ENCODE results near the gene MYO5B.
A peak's percentile ranks its signal among the peaks of the same experiment; 100 is the strongest.
"Not testable (repeated sequence)": the region's sequence is repeated elsewhere in the genome, so short reads cannot be mapped to it uniquely, and the experiment has no call there.

Gene MYO5B

DNA sequence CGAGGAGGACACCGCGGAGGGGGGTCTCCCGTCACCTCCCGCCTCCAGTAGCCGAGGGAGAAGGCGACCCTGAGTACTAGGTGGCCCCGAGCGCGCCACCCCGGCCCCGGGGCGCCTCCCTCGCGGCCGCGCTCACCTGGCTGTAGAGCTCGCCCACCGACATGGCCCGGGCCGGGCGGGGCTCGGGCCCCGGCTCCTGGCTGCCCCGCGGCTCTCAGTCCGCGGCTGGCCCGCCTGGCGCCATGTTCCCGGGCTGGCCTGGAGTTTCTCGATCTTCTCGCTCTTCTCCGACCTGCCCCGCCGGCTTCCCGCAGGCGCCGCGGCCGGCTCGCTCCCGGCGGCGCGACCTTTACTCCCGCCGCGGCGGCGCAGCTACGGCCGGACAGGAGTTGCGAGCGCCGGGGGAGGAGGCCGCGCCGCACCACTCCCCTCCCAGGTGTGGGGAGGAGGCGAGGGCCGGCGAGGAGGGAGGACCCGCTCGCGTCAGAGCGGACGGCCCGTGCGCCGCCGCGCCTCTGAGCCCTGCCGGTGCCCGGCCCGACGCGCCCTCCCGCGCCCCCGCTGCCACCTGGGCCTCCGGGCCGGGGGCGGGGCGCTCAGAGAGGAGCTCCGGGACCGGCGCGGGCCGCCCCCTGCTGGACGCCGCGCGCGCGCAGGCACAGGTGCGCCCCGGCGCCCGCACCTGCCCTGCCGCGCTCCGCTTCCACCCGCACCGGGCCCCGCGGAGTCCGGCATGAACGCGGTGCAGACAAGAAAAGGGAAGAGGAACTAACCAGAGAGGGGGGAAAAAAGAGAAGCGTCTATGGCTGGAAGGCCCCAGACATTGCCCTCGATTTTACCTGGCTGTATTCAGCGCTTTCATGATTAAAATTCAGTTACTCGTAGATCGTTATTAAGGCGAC lies at the start of gene MYO5B:
TSS of gene MYO5B (minus strand) at position 517 of the 902 bp plus-strand sequence. CDS start at position 163, 354 bp downstream.
- DNase-seq, result peak; percentile 38 to 49

DNA sequence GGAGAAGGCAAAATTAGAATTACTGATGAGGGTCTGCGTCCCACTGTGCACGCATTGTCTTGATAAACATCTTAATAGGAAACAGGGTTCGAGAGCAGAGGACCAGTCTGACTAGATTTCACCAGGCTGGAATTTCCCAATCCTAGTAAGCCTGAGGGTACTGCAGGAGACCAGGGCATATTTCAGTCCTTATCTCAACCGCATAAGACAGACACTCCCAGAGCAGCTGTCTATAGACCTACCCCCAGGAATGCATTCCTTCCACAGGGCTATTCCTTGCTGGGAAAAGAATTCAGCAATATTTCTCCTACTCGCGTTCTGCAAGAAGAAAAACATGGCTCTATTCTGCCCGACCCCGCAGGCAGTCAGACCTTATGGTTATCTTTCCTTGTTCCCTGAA lies 46.8 kb upstream of the MYO5B start:
- DNase-seq, result not testable (repeated sequence)

DNA sequence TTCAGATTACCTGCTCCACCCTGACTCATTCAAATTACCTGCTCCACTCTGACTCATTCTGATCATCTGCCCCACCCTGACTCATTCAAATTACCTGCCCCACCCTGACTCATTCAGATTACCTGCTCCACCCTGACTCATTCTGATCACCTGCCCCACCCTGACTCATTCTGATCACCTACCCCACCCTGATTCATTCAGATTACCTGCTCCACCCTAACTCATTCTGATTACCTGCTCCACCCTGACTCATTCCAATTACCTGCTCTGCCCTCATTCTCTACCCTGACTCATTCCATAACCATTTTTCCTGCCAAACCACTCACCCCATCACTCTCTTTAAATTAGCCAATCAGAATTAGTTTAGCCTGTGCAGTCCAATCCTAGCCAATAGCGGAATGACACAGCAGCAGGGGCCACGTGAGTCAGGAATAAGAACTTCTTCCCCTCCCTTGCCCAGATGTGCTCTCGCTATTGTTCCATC lies 45.2 kb upstream of the MYO5B start:
- DNase-seq, result no peak

DNA sequence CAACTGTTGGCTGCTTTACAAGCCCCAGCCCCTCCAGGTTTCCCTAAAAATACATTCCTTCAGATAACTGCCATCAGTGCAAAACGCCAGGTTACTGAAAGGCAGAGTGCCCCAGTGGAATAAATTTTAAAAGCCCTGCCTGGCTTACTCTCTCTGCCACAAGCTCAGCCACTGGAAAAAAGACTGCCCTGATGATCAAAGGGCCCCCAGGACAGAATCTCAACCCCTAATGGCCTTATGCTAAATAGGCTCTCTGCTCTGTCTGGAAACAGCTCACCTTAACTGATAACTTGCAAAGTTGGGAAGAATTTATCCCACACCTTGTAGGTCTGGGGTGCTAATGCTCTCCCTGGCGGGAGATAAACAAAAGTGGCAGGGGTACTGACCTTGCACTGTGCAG lies 37.5 kb upstream of the MYO5B start:
- DNase-seq, result no peak

DNA sequence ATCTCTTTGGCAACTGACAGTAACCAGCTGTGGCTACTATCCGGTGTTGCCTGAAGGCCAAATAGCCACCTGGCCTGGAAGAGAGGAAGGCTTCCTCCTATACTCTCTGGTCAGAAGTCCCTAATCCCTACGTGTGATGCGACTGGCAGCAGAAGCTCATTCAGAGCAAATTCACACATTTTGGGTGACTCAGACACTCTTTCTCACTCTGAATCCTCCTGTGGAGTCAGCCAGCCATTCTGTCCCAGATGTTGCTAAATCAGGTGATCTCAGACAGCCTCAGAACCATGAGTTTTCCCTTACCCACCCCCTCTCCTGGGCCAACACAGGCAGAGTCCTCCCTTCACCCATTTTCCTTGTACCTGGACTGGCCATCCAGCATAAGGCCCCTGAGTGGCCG lies 36.7 kb upstream of the MYO5B start:
- no peak for DNase-seq

DNA sequence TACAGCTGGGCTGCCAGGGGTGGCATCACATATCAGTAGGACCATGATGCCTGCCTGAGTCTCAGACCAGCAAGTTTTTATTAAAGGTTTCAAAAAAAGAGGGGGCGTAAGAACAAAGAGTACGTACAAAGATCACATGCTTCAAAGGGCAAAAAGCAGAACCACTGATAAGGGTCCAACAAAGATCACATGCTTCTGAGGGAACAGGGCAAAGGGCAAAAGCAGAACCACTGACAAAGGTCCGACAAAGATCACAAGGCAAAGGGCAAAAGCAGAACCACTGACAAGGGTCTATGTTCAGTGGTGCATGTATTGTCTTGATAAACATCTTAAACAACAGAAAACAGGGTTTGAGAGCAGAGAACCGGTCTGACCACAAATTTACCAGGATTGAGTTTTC lies 25.3 kb upstream of the MYO5B start:
- DNase-seq, result not testable (repeated sequence)

DNA sequence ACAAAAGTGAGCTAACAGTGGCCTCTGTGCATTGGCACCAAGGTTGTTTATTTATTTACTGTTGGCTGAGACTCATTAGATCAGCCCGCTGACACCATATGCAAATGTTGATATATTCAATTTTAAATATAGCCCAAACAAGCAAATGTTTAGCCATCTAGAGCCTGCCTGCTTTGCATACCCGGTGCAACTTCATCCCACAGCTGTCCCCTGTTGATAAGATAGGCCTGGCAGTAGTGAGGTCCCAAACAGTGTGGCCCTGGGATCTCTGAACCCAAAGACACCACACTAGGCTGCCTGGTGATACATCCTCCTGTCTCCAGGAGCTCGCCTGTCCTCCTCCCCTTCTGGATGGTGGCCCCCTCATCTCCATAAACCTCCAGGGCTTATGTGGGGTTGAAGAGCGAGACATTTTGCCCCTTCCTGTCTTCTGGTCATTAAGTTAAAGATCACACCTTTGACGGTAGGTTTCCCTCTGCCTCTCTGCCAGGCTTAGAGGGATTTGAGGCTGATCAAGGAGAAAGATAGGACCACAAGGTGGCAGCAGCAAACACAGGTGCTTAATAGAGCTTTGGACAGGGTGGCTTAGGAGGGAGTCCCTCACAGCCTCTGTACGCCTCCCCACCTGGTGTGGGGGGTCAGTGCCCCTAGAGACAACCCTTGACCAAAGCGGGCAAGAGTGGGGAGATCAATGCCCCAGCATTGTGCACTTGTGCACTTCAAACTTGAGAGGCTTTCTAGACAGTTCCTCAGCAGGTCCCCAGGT lies 23.7 kb upstream of the MYO5B start:
- peak; percentile 2 to 42 for DNase-seq

DNA sequence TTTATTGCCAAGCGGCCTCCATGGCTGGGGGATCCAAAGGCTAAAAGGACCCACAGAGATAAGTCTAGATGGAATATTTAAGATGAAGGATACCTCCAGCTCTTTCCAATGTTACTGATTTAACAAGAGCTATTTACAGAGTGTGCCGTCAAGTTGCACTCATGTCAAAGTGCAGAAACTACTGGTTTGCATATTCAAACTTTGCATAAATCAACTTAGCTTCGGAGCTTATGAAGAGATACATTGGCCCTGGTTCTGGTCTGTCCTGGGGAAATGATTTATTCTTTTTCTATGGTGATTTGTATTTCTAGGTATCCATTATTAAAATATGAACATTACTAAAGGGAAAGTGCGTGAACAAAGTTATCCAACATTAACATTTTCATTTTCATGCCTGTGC lies 14.4 kb upstream of the MYO5B start:
- no peak for DNase-seq

DNA sequence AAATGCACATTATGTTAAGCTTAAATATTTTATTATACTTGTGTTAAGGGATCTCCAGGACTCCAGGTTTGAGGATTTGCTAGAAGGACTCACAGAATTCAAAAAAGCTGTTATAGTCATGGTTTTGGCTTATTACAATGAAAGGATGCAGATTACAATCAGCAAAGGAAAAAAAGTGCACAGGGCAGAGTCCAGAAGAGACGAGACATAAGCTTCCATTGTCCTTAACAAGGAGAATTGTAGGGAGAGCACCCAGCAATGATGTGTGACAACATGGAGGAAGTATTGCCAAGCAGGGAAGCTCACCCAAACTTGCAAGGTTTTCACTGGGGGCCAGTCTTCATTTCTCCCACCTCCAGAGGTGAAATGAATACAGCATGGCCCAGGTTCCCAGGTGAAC lies 12.8 kb upstream of the MYO5B start:
- DNase-seq, result no peak

DNA sequence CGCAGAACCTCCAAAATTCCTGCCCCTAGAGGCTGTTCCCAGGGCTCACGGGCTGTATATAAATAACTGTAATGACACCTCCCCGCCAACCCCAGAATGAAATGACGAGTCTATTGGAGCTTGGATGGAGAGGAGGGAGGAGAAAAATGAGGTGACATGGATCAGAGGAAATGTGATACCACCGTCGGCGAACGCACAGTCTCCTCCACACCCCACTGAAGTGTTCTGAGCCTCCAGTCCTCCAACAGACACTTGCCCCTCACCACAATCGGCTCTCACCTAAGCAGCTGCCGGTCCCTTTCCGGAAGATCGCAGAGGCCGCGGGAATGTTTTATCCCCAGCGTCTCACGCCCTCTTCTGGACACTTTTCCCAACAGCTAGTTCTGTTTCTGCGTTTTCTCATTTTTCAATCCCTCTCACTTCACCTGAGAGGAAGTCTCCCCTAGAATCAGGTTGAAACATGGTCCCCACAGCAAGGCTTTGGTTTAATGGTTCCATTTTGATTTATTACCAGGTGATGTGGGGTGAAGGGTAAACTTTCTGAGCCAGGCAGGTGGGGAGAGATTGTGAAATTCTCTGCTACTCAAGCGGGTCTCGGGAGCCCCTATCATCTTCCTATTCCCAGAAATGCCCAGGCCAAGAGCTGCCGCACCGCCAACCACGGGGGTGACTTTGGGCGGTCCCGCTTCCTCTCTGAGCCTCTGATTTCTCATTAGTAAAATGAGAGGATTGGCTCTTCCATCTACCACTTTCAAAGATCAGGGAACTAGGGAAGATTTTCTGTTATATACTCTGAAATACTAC lies 9.1 kb upstream of the MYO5B start:
- DNase-seq, result peak; percentile 23 to 46

DNA sequence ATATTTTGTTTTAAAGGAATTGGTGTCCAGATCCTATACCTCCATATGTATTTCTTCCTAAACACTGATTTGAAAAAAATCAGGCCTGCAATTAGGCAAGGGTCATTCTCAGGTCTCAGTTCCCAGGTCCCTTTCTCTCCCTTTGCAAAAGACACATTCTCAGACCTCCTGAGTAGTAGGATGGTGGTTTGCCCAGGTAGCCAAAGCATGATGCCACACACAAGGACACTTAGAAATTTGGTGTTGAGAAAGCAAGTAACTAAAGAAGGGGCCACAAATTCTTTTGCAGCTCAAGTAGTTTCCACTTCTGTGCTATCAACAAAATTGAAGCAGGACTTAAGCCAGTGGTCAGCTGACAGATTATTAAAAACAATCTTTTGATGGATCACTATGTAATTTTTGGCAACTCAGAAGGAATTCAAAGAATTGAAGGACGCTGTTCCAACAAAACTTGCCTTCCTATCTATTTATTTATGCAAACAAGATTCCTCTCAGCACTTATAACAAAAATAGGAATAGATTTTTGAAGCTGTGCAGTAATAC lies 6.6 kb upstream of the MYO5B start:
- DNase-seq, result no peak

DNA sequence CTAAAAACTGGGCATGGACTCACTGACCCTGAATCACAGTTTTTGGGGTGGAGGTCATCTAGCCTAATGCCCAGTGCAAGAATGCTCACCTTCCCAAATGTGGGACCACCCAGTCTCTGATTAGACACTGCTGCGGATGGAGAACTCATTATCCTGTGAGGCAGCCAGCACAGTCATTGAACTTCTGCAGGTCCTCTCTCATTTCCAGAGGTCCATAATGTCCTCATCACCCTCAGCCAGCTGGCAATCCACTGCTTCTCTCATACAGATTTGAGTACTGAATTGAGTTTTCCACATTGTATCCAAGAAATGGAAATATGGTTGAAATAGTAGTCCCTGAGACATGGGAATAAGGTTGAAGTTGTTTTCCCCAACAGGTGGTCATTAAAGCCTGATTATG lies 5.0 kb upstream of the MYO5B start:
- no peak for DNase-seq

DNA sequence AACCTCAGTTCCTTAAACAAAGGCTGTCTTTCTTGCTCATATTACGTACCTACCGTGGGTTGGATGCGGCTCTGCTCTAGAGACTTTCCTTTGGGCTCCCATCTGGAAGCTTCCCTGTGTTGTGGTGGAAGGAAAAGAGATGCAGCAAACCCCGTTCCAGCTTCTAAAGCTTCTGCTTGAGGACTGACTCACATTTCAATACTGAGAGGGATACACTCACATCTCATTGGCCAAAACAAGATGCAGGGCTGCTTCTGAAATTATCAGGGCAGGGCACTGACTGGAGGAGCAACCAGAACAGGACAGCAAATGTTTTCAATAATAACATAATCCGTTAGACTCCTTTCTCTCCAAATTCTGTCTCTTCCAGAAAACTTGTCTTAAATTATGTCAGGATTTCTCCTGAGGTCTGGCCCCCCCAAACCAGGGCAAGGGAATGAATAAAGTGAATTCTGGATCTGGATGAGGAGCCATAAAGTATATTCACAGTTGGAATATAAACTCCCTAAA lies 4.5 kb upstream of the MYO5B start:
- DNase-seq, result no peak

DNA sequence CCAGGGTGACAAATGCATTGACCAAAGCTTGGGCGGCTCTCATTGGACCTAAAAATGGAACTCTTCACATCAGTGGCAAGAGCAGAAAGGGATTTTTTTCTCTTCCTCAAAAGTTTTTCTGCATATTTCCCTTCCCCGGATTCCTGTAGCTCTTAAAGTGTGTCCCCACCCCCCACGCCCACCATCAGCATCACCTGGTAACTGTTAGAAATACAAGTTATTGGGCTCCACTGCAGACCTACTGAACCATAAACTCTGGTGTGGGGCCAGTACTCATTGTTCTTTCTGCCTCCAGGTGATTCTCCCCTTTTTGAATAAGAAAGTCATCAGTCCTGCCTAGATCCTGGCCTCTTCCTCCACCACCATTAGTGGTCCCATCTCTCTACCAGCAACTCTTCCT lies 1.3 kb upstream of the MYO5B start:
- no peak for DNase-seq

DNA sequence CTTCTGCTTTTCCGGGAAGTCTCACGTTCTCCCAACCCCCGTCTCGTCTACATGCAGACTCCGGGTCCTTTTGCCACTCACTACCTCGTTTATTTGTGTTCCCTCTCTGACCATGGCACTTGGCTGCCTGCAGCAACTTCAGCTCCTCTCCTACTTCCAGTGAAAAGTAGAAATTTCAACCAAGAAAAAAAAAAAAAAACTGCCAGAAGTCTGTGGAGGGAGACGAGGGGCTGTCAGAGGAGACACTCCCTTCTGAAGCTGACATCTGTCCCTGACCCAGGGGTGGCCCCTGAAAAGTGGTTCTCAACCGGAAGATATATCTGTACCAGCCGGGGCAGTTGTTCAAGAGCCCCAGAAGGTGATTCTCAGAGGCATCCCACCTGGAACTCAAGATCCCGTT lies 742 bp upstream of the MYO5B start:
- DNase-seq, result no peak

DNA sequence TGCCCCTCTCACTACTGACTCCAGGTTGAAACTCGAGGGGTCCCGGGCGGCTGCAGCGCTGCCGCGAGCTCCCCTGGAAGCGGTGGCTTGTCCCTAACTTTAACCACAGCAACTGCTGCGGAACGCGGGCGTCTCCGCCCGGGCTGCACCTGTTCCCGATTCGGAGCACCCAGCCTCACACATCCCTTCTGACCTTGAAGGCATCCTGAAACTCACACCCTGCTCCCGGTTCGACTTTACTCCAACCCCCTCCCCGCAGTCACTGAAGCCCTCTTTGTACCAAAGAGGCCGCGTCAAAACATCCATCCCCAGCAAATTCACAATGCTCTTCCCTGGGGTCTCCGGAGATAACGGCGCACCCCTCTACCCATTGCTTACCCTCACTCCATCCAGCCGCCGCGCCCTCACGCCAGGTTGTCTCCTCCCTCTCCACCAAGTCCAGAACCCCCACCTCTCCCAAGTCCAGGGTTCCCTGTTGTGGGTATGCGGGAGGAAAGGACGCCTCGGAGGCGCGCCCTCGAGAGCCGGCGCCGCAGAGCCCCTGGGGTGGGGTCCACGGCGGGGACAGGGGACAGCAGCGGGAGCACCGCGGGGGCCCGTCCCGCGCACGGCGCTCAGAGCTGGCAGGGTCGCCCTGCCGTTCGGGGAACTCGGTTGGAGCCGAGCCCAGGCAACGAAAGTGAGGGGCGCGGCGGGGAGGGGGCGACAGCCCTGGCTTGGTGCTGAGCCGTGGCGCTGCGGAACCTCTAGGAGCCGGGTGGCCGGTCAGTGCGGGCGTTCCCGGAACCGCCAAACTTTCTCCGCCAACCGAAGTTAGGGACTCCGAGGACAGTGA lies 934 bp downstream of the MYO5B start:
- no peak for DNase-seq

DNA sequence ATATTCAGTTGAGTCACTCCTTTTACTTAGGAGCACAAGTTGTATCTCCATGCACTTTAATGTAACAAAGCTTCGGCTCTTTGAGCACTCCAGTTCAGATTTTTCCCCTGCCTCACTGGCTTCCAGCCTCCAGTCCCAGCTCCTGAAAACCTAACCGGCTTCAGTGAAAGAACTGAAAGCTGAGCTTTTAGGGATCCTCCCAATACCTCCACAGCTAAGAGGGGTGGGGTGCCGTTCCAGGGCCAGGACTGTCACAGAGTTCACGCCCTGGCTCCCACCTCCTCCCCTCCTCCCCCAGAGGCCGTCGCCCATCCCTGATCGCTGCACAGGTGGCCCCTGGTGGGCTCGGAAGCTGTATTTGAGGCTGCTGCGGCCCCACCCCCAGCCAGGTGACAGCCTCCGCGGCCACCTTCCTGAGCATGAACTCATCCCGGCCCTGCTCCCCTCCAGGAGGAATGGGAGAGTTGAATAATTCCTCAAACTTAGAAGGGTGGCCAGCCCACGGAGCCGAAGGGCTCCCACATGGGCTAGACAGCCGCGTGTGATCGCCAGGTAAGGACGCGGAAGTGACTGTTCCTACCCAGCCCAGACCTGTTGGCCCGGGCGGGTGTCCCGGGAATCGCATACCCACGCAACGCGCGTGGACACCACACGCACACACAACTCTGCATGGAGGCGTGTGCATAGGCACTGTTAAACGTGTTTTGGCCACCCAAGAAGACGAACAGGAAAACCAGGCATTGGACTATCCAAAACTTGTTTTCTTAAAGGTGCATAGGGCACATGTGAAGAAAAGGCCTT lies 1.8 kb downstream of the MYO5B start:
- no peak for DNase-seq

DNA sequence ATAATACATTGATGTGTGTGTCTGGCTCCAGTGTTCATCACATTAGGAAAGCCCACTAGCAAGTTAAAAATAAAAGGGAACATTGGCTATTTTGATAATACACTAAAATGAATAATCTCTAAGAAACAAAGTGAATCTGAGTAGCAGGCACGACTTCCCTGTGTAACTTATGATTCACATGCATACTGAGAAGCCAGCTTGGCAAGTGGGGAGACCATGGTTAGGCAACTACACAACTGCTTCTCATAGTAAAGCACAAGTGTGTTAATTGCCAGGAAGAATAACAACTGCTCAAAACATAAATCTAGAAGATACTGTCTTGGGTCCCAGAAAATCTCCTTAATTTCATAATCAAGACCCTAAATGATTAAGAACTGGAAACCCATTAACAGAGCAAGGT lies 4.0 kb downstream of the MYO5B start:
- no peak for DNase-seq

DNA sequence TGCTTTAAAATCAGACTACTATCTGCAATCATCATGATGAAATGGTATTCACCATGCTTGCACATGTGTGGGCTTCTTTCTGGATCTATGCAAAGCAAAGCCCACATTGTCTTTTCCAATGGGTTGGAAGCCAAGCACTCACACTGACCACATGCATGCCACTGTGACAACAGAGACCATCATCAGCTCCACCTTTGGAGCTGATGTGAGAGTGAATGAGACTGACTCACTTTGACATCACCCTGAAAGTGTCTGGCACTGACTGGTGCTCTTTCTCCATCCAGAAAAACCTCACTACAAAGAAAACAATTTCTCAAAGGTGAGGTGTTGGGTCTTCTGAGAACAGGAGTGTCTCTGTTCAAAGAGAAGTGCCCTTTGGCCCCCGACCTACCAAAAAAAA lies 4.7 kb downstream of the MYO5B start:
- no peak for DNase-seq

DNA sequence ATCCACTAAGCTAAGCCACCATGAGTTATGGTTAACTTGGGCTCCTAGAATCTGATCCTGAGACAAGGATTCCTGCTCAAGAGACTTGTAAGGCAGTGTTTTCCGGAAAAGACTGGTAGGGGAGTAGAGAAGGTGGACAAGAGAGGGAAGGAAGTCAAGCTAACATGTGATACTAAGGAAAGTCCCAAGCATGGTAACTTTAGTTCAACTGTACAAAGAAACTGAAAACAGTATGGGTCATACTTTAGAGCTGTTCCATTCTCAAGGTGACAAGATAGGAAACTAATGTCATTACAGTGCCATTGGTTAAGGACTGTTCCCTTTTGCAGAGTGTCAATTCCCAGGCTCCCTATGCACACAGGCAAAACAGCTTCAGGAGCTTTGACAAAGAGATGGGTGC lies 5.8 kb downstream of the MYO5B start:
- no peak for DNase-seq

DNA sequence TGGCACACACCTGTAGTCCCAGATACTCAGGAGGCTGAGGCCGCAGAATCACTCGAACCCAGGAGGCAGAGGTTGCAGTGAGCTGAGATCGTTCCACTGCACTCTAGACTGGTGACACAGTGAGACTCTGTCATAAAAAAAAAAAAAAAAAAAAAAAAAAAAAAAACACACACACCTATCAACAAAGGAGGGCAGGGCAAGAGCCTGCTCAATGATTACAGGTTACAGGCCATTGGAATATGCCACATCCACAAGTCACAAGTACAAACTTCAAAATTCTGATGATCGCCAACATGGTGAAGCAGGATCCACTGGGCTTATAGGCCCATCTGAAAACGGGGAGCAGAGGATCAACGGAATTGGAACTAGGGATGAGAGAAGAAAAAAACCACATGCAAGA lies 6.3 kb downstream of the MYO5B start:
- no peak for DNase-seq

Measured in Kasumi-1 (cell line).